ENCODE data around the gene ADPRM. TPM values are rescaled to one million over a fixed set of nuclear protein-coding genes. Genes with fewer than 3 reads are reported as not detected.

The ADPRM gene
- total and polyA plus RNA-seq, 2 donors (not counting 1 experiment from before 2014, with no cell fraction given), result 11.3 to 17.0 TPM

DNA sequence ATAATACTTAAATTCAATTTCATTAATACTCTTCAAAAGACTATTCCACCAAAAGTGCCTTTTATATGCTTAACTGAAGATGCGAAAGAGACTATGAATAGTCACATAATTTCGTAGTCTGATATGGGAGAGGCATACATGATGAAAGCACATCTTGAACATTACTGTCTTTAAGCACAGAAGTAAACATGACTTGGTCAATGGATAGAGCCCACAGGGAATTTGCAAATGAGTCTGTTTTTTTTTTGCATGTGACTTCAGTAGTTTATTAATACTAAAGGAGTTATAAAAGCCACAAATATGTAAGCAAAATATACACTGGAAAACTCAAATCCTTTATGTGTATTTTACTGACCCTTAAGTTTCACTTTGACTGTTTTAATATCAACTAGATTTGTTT lies 15.9 kb downstream of the ADPRM start:
- H3K4me2 ChIP-seq (ENCODE audit: extremely low read depth, insufficient read depth, low read length), result no peak overlapping the region

DNA sequence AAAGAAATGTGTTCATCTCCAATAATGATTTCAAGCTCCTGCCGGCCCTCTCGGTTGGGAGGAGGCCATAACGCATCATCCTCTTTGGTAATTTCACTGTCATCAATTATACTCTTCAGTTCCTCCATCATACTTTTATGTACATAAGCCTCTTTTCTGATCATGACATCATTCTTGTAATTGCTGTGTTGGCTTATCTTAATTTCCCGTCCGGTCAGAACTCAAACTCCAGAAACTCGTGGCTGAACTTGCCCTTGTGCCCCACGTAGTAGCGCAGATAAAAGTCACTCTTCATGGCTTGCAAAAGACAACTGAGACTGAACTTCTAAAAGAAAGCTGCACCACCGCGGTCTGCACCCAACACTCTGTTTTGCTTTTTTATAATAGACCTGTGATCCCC lies 18.8 kb downstream of the ADPRM start:
- no peaks in the 10 kb centered on the region for H3K27me3 ChIP-seq (ENCODE audit: control insufficient read depth, insufficient read depth, low read length)
- H3K79me2 ChIP-seq (ENCODE audit: control insufficient read depth, insufficient read depth, low read length), result no peaks in the 10 kb centered on the region
- no peaks in the 10 kb centered on the region for H3K4me1 ChIP-seq (ENCODE audit: control insufficient read depth, extremely low read depth, insufficient read depth, low read length)
- H3K9me3 ChIP-seq (ENCODE audit: control insufficient read depth, insufficient read depth, low read depth, low read length), result no peaks in the 10 kb centered on the region
- H4K20me1 ChIP-seq (ENCODE audit: control insufficient read depth, extremely low read depth, insufficient read depth, low read length), result no peaks in the 10 kb centered on the region
- H3K27ac ChIP-seq (ENCODE audit: insufficient read depth, low read length), result no peak overlapping the region
- H3K4me3 ChIP-seq (replicated peaks in 1 of 4; ENCODE audit: control extremely low read depth in 1 of 4, insufficient read depth in 1 of 4, low read depth in 3 of 4, low read length in 4 of 4), result no peak overlapping the region
- no peak overlapping the region for H3K9ac ChIP-seq (ENCODE audit: insufficient read depth, low read length)
- H3K4me2 ChIP-seq (ENCODE audit: extremely low read depth, insufficient read depth, low read length), result no peak overlapping the region
- no peak for DNase-seq (ENCODE audit: low read depth in 2 of 2)
- H3K36me3 ChIP-seq (ENCODE audit: control insufficient read depth, insufficient read depth, low read length), result peaks cover 7% of the 10 kb centered on the region
- no peak overlapping the region for H2AFZ ChIP-seq (ENCODE audit: low read length)
- TF ChIP-seq EZH2 (IDR thresholded peaks at IDR 0.05; ENCODE audit: low read length, missing control alignments), result no peak
- TF ChIP-seq, protein P1, sequence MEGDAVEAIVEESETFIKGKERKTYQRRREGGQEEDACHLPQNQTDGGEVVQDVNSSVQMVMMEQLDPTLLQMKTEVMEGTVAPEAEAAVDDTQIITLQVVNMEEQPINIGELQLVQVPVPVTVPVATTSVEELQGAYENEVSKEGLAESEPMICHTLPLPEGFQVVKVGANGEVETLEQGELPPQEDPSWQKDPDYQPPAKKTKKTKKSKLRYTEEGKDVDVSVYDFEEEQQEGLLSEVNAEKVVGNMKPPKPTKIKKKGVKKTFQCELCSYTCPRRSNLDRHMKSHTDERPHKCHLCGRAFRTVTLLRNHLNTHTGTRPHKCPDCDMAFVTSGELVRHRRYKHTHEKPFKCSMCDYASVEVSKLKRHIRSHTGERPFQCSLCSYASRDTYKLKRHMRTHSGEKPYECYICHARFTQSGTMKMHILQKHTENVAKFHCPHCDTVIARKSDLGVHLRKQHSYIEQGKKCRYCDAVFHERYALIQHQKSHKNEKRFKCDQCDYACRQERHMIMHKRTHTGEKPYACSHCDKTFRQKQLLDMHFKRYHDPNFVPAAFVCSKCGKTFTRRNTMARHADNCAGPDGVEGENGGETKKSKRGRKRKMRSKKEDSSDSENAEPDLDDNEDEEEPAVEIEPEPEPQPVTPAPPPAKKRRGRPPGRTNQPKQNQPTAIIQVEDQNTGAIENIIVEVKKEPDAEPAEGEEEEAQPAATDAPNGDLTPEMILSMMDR (conservative IDR thresholded peaks at IDR 0.05 in 1 of 2, IDR thresholded peaks at IDR 0.05 in 1 of 2; ENCODE audit: low read depth in 1 of 2, low read length in 2 of 2), result no peak

More for the DNA sequence above, 15.9 kb downstream of the ADPRM start:
- peak in 1 of 2 donors; percentile 76 for DNase-seq (ENCODE audit: low read depth in 2 of 2)
- TF ChIP-seq, protein P1 (conservative IDR thresholded peaks at IDR 0.05 in 1 of 2, IDR thresholded peaks at IDR 0.05 in 1 of 2; ENCODE audit: low read depth in 1 of 2, low read length in 2 of 2), result no peak
- no peak for TF ChIP-seq EZH2 (IDR thresholded peaks at IDR 0.05; ENCODE audit: low read length, missing control alignments)
- Histone ChIP-seq H3K4me1 (ENCODE audit: control insufficient read depth, extremely low read depth, insufficient read depth, low read length) (no peaks in the 10 kb centered on the region), H3K4me3 (replicated peaks in 1 of 4; ENCODE audit: control extremely low read depth in 1 of 4, insufficient read depth in 1 of 4, low read depth in 3 of 4, low read length in 4 of 4) (no peak overlapping the region), H2AFZ (ENCODE audit: low read length) (no peak overlapping the region), H3K79me2 (ENCODE audit: control insufficient read depth, insufficient read depth, low read length) (no peaks in the 10 kb centered on the region), H3K9me3 (ENCODE audit: control insufficient read depth, insufficient read depth, low read depth, low read length) (no peaks in the 10 kb centered on the region), H4K20me1 (ENCODE audit: control insufficient read depth, extremely low read depth, insufficient read depth, low read length) (no peaks in the 10 kb centered on the region), H3K36me3 (ENCODE audit: control insufficient read depth, insufficient read depth, low read length) (peaks cover 7% of the 10 kb centered on the region), H3K27me3 (ENCODE audit: control insufficient read depth, insufficient read depth, low read length) (no peaks in the 10 kb centered on the region), H3K27ac (ENCODE audit: insufficient read depth, low read length) (no peak overlapping the region), H3K9ac (ENCODE audit: insufficient read depth, low read length) (no peak overlapping the region)

DNA sequence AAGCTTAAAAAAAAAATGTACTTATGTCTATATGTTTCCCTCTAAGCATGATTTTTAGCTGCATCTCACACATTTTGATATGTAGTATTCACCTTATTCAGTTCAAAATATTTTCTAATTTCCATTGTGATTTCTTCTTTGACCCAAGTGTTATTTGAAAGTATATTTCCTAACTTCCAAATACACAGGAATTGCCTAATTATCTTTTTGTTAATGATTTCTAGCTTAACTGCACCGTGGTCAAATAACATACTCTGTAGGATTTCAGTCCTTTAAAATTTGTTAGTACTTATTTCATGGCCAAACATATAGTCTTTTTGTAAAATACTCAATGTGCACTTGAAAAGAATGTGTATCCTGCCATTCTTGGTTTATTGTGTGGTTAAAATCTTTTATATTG lies 21.2 kb downstream of the ADPRM start:
- Histone ChIP-seq H3K4me2 (ENCODE audit: extremely low read depth, insufficient read depth, low read length) (no peak overlapping the region), H3K79me2 (ENCODE audit: control insufficient read depth, insufficient read depth, low read length) (no peaks in the 10 kb centered on the region), H3K9me3 (ENCODE audit: control insufficient read depth, insufficient read depth, low read depth, low read length) (no peaks in the 10 kb centered on the region), H2AFZ (ENCODE audit: low read length) (no peak overlapping the region), H3K4me1 (ENCODE audit: control insufficient read depth, extremely low read depth, insufficient read depth, low read length) (no peaks in the 10 kb centered on the region), H3K36me3 (ENCODE audit: control insufficient read depth, insufficient read depth, low read length) (no peaks in the 10 kb centered on the region), H3K27me3 (ENCODE audit: control insufficient read depth, insufficient read depth, low read length) (no peaks in the 10 kb centered on the region), H3K27ac (ENCODE audit: insufficient read depth, low read length) (no peak overlapping the region), H3K4me3 (replicated peaks in 1 of 4; ENCODE audit: control extremely low read depth in 1 of 4, insufficient read depth in 1 of 4, low read depth in 3 of 4, low read length in 4 of 4) (no peak overlapping the region), H4K20me1 (ENCODE audit: control insufficient read depth, extremely low read depth, insufficient read depth, low read length) (no peaks in the 10 kb centered on the region), H3K9ac (ENCODE audit: insufficient read depth, low read length) (no peak overlapping the region)
- TF ChIP-seq, protein P1 (conservative IDR thresholded peaks at IDR 0.05 in 1 of 2, IDR thresholded peaks at IDR 0.05 in 1 of 2; ENCODE audit: low read depth in 1 of 2, low read length in 2 of 2), result no peak
- TF ChIP-seq EZH2 (IDR thresholded peaks at IDR 0.05; ENCODE audit: low read length, missing control alignments), result no peak
- DNase-seq (ENCODE audit: low read depth in 2 of 2), result no peak
